ENCODE results near the gene ADD2.
"Not testable (repeated sequence)": the region's sequence is repeated elsewhere in the genome, so short reads cannot be mapped to it uniquely, and the experiment has no call there.

Gene ADD2

GRCh38 chr2:70748002-70748784 is 19.8 kb downstream of the ADD2 start:
- no peak for DNase-seq (ENCODE audit: low spot score)

GRCh38 chr2:70747284-70747683 is 20.7 kb downstream of the ADD2 start:
- DNase-seq (ENCODE audit: low spot score): no peak

- no peak for DNase-seq (ENCODE audit: low spot score)
Measured at GRCh38 chr2:70746094-70746974, 21.7 kb downstream of the ADD2 start.

GRCh38 chr2:70745276-70745825 is 22.6 kb downstream of the ADD2 start:
- no peak for DNase-seq (ENCODE audit: low spot score)

- no peak for DNase-seq (ENCODE audit: low spot score)
Measured at GRCh38 chr2:70744397-70744796, 23.6 kb downstream of the ADD2 start.

GRCh38 chr2:70743677-70744076 is 24.3 kb downstream of the ADD2 start:
- no peak for DNase-seq (ENCODE audit: low spot score)

GRCh38 chr2:70743068-70743467 is 24.9 kb downstream of the ADD2 start:
- DNase-seq (ENCODE audit: low spot score): no peak

- DNase-seq (ENCODE audit: low spot score): not testable (repeated sequence)
Measured at GRCh38 chr2:70739492-70739891, 28.5 kb downstream of the ADD2 start.

- no peak for DNase-seq (ENCODE audit: low spot score)
Measured at GRCh38 chr2:70738159-70738558, 29.8 kb downstream of the ADD2 start.

GRCh38 chr2:70735071-70735470 is 32.9 kb downstream of the ADD2 start:
- no peak for DNase-seq (ENCODE audit: low spot score)

GRCh38 chr2:70733646-70734180 is 34.3 kb downstream of the ADD2 start:
- no peak for DNase-seq (ENCODE audit: low spot score)

GRCh38 chr2:70732766-70733645 is 35.0 kb downstream of the ADD2 start:
- no peak for DNase-seq (ENCODE audit: low spot score)

GRCh38 chr2:70730730-70731129 is 37.3 kb downstream of the ADD2 start:
- DNase-seq (ENCODE audit: low spot score): no peak

GRCh38 chr2:70729647-70730046 is 38.4 kb downstream of the ADD2 start:
- no peak for DNase-seq (ENCODE audit: low spot score)

- no peak for DNase-seq (ENCODE audit: low spot score)
Measured at GRCh38 chr2:70728128-70728527, 39.9 kb downstream of the ADD2 start.

GRCh38 chr2:70726947-70727725 is 40.9 kb downstream of the ADD2 start:
- no peak for DNase-seq (ENCODE audit: low spot score)

- DNase-seq (ENCODE audit: low spot score): no peak
Measured at GRCh38 chr2:70725505-70725904, 42.5 kb downstream of the ADD2 start.

- no peak for DNase-seq (ENCODE audit: low spot score)
Measured at GRCh38 chr2:70724366-70724765, 43.6 kb downstream of the ADD2 start.

GRCh38 chr2:70723286-70723885 is 44.6 kb downstream of the ADD2 start:
- no peak for DNase-seq (ENCODE audit: low spot score)

- no peak for DNase-seq (ENCODE audit: low spot score)
Measured at GRCh38 chr2:70720124-70720523, 47.9 kb downstream of the ADD2 start.
